Neural progenitor cell (in vitro differentiated cells): ENCODE data around the gene ARF3.

ENCODE experiments used
- EZH2 ChIP-seq: fragments of 200-600 bp; sonication (generic); IDR thresholded peaks from 2 replicates; pipeline ENCODE4 v1.6.1; 2017; ENCODE audit warnings: antibody characterized with exemption, mild to moderate bottlenecking, moderate library complexity
- TF ChIP-seq, protein P1 (sequence below): fragments of 200-600 bp; sonication (generic); IDR thresholded peaks from 2 replicates; pipeline ENCODE4 v1.5.1; 2017; ENCODE audit warnings: antibody characterized with exemption, mild to moderate bottlenecking

DNA sequence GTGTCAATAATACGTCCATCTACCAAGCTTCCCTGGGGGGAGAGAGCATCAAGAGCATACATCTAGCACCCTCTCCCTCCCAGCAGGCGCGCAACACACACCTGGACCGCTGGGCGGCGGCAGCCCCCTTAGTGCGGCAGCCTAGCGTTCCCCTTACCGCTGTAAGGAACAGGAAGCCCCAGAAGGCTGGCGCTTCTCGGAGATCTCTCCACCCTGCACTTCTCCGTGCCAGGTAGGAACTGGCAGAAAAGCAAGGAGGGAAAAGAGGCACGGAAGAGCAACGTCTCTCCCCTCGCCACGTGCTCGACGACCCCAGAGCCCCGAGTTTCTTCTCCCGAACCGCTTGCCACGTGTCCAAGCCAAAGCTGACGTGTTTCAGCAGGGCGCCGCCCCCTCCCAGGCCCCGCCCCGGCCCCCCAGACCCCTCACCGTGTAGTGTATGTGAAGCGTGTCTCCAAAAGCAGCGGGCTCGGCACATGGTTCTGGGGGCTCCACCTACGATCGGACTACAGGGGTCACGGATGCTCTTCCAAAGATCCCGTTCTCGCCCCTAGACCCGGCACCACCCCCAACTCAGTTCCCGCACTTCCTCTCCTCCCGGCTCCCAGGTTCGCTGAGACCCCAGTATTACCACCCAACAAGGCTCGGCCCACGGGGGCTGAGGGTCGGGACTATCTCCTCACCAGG is 32.5 kb downstream of the ARF3 start:
- TF ChIP-seq, protein P1, sequence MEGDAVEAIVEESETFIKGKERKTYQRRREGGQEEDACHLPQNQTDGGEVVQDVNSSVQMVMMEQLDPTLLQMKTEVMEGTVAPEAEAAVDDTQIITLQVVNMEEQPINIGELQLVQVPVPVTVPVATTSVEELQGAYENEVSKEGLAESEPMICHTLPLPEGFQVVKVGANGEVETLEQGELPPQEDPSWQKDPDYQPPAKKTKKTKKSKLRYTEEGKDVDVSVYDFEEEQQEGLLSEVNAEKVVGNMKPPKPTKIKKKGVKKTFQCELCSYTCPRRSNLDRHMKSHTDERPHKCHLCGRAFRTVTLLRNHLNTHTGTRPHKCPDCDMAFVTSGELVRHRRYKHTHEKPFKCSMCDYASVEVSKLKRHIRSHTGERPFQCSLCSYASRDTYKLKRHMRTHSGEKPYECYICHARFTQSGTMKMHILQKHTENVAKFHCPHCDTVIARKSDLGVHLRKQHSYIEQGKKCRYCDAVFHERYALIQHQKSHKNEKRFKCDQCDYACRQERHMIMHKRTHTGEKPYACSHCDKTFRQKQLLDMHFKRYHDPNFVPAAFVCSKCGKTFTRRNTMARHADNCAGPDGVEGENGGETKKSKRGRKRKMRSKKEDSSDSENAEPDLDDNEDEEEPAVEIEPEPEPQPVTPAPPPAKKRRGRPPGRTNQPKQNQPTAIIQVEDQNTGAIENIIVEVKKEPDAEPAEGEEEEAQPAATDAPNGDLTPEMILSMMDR, result peak; percentile 55
- no peak for TF ChIP-seq EZH2
